WERI-Rb-1 (cell line): Measurements from ENCODE around the gene RGS3.

Experiments used
- DNase-seq: peaks from one replicate; pipeline ENCODE4 v3.0.0-alpha.2; 2020
- H3K27ac ChIP-seq: fragments of 250-450 bp; sonication (Bioruptor Pico); 2 replicates; pipeline ENCODE4 v1.5.1; 2020; ENCODE audit warnings: mild to moderate bottlenecking, moderate library complexity
- H3K27me3 ChIP-seq: fragments of 250-450 bp; sonication (Bioruptor Pico); 2 replicates; pipeline ENCODE4 v1.5.1; 2021; ENCODE audit warnings: mild to moderate bottlenecking, low read depth, moderate library complexity; ENCODE audit not compliant: insufficient read depth, severe bottlenecking
- H3K36me3 ChIP-seq: fragments of 250-450 bp; sonication (Bioruptor Pico); 2 replicates; pipeline ENCODE4 v1.5.1; 2020; ENCODE audit warnings: mild to moderate bottlenecking, moderate library complexity
- H3K4me3 ChIP-seq: 2 replicates; pipeline ENCODE4 v1.5.1; 2011; ENCODE audit warnings: low read depth, mild to moderate bottlenecking, control low read depth, low read length
- H3K9me3 ChIP-seq: fragments of 250-450 bp; sonication (Bioruptor Pico); 2 replicates; pipeline ENCODE4 v1.5.1; 2021; ENCODE audit warnings: mild to moderate bottlenecking, moderate library complexity; ENCODE audit not compliant: severe bottlenecking
- CTCF ChIP-seq: IDR thresholded peaks from 2 replicates; pipeline ENCODE4 v1.5.1; 2011; ENCODE audit warnings: low read depth, mild to moderate bottlenecking, control low read depth, inconsistent platforms, low read length

Gene RGS3

GRCh38 chr9:113562653-113563381, 99.3 kb downstream of the RGS3 start:
- Histone ChIP-seq H3K4me3 (no peak overlapping the region), H3K9me3 (no peaks in the 10 kb centered on the region), H3K27me3 (no peaks in the 10 kb centered on the region), H3K27ac (no peak overlapping the region), H3K36me3 (no peaks in the 10 kb centered on the region)
- no peak for TF ChIP-seq CTCF
- no peak for DNase-seq

GRCh38 chr9:113563826-113564497, 100.4 kb downstream of the RGS3 start:
- DNase-seq: no peak
- H3K4me3 ChIP-seq: no peak overlapping the region
- TF ChIP-seq CTCF: no peak
- no peaks in the 10 kb centered on the region for H3K27me3 ChIP-seq
- no peaks in the 10 kb centered on the region for H3K36me3 ChIP-seq
- H3K9me3 ChIP-seq: no peaks in the 10 kb centered on the region
- H3K27ac ChIP-seq: no peak overlapping the region

- no peaks in the 10 kb centered on the region for H3K27me3 ChIP-seq
- no peaks in the 10 kb centered on the region for H3K36me3 ChIP-seq
- H3K27ac ChIP-seq: no peak overlapping the region
- peak; percentile 33 for DNase-seq
- no peak overlapping the region for H3K4me3 ChIP-seq
- TF ChIP-seq CTCF: no peak
- no peaks in the 10 kb centered on the region for H3K9me3 ChIP-seq
Measured at GRCh38 chr9:113564498-113565237, 101.1 kb downstream of the RGS3 start.

- no peak for TF ChIP-seq CTCF
- no peaks in the 10 kb centered on the region for H3K27me3 ChIP-seq
- H3K27ac ChIP-seq: no peak overlapping the region
- H3K36me3 ChIP-seq: no peaks in the 10 kb centered on the region
- DNase-seq: no peak
- no peaks in the 10 kb centered on the region for H3K9me3 ChIP-seq
- no peak overlapping the region for H3K4me3 ChIP-seq
Measured at GRCh38 chr9:113566016-113566711, 102.6 kb downstream of the RGS3 start.

- no peak for TF ChIP-seq CTCF
- no peaks in the 10 kb centered on the region for H3K36me3 ChIP-seq
- DNase-seq: no peak
Measured at GRCh38 chr9:113566712-113567071, 103.2 kb downstream of the RGS3 start.

More at GRCh38 chr9:113566712-113567071, 103.2 kb downstream of the RGS3 start:
- H3K9me3 ChIP-seq: no peaks in the 10 kb centered on the region
- no peak overlapping the region for H3K4me3 ChIP-seq
- no peak overlapping the region for H3K27ac ChIP-seq
- H3K27me3 ChIP-seq: no peaks in the 10 kb centered on the region
